Nephron (organoid): ENCODE data around the gene HIPK4.
A peak's percentile ranks its signal among the peaks of the same experiment; 100 is the strongest.

Experiments used
- H3K27ac Mint-ChIP-seq, 3 experiments: 2 replicates each; pipeline ENCODE4 v1.8.0; 2020; ENCODE audit warnings: mixed read lengths in 3 of 3, mild to moderate bottlenecking in 2 of 3, moderate library complexity in 1 of 3
- H3K27me3 Mint-ChIP-seq: 2 replicates; pipeline ENCODE4 v1.8.0; 2021; ENCODE audit warnings: low read depth, mild to moderate bottlenecking, moderate library complexity, mixed read lengths
- H3K36me3 Mint-ChIP-seq: 2 replicates; pipeline ENCODE4 v1.8.0; 2020; ENCODE audit warnings: low read depth, mixed read lengths
- H3K4me1 Mint-ChIP-seq: 2 replicates; pipeline ENCODE4 v1.8.0; 2020; ENCODE audit warnings: mixed read lengths
- H3K4me3 Mint-ChIP-seq, 3 experiments: 2 replicates each; pipeline ENCODE4 v1.8.0; 2020; ENCODE audit warnings: mild to moderate bottlenecking in 3 of 3, mixed read lengths in 3 of 3, moderate library complexity in 2 of 3
- H3K9me3 Mint-ChIP-seq: 2 replicates; pipeline ENCODE4 v1.8.0; 2020; ENCODE audit warnings: mixed read lengths
- TF ChIP-seq, protein P1 (sequence below), 3 experiments: fragments of 200-600 bp; sonication (generic); IDR thresholded peaks; one replicate each; pipeline ENCODE4 v1.5.0; 2021; ENCODE audit warnings: antibody characterized with exemption in 3 of 3; ENCODE audit not compliant: unreplicated experiment in 3 of 3

Gene HIPK4

DNA sequence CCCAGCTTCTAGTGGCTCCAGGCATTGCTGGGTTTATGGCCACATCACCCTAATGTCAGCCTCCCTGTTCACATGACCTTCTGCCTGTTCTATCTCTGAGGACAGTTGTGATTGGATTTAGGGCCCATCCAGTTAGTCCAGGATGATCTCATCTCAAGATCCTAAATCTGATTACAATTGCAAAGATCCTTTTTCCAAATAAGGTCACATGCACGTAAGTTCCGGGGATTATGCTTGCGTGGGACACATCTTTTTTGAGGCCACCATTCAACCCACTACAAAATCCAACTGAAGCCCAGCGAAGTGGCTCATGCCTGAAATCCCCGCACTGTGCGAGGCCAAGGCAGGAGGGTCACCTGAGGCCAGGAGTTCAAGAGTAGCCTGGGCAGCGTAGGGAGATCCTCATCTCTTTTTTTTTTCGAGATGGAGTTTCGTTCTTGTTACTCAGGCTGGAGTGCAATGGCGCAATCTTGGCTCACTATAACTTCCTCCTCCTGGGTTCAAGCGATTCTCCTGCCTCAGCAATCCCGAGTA is 29.2 kb downstream of the HIPK4 start:
- H3K4me3 Mint-ChIP-seq = no peak overlapping the region
- no peaks in the 10 kb centered on the region for H3K9me3 Mint-ChIP-seq
- H3K4me1 Mint-ChIP-seq = peaks cover 32% of the 10 kb centered on the region
- peaks cover 3% of the 10 kb centered on the region for H3K36me3 Mint-ChIP-seq
- no peak overlapping the region for H3K27ac Mint-ChIP-seq
- H3K27me3 Mint-ChIP-seq = no peaks in the 10 kb centered on the region
- TF ChIP-seq, protein P1, sequence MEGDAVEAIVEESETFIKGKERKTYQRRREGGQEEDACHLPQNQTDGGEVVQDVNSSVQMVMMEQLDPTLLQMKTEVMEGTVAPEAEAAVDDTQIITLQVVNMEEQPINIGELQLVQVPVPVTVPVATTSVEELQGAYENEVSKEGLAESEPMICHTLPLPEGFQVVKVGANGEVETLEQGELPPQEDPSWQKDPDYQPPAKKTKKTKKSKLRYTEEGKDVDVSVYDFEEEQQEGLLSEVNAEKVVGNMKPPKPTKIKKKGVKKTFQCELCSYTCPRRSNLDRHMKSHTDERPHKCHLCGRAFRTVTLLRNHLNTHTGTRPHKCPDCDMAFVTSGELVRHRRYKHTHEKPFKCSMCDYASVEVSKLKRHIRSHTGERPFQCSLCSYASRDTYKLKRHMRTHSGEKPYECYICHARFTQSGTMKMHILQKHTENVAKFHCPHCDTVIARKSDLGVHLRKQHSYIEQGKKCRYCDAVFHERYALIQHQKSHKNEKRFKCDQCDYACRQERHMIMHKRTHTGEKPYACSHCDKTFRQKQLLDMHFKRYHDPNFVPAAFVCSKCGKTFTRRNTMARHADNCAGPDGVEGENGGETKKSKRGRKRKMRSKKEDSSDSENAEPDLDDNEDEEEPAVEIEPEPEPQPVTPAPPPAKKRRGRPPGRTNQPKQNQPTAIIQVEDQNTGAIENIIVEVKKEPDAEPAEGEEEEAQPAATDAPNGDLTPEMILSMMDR (IDR thresholded peaks at IDR 0.05; ENCODE audit: unreplicated experiment in 3 of 3) = no peak

DNA sequence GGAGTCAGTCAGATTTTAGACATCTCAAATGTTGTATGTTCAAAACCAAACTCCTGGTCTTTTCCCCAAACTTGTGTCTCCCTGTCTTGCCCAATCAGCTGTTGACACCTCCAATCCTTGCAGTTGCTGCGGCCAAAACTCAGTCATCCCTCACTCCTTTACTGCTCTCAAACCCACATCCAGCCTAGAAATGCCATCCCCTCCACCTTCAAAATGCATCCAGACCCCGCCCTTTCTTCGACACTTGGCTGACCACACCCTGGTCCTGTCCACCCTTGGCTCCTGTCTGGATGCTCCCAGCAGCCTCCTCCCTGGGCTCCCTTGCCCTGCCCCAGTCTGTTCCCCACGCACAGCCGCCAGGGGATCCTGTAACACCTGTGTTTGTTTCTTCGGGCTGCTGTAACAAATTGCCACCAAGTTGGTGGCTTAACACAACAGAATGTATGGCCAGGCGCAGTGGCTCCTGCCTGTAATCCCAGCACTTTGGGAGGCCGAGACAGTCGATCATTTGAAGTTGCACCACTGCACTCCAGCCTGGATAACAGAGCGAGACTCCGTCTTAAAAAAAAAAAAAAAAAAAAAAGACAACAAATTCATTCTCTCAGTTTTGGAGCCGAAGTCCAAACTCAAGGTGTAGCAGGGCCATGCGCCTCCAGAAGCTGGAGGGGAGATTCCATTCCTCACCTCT is 29.8 kb downstream of the HIPK4 start:
- TF ChIP-seq, protein P1 (IDR thresholded peaks at IDR 0.05; ENCODE audit: unreplicated experiment in 3 of 3) = no peak
- H3K4me3 Mint-ChIP-seq = no peak overlapping the region
- no peaks in the 10 kb centered on the region for H3K9me3 Mint-ChIP-seq
- peaks cover 3% of the 10 kb centered on the region for H3K36me3 Mint-ChIP-seq
- H3K27ac Mint-ChIP-seq = no peak overlapping the region
- no peaks in the 10 kb centered on the region for H3K27me3 Mint-ChIP-seq
- peaks cover 29% of the 10 kb centered on the region for H3K4me1 Mint-ChIP-seq

DNA sequence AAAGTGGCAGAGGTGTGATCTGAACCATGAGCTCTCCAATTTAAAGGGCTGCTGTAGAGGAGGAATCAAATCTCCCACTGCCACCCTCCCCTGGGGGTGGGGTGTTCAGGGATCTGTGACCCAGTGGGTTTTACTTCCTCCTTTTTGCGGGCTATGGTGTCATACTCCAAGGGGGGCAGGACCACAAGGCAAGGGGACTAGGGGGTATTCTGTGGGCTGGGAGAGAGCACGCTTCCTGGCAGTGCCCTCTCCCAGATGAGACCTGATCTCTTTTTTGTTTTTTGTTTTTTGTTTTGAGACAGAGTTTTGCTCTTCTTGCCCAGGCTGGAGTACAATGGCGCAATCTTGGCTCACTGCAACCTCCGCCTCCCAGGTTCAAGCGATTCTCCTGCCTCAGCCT is 31.2 kb downstream of the HIPK4 start:
- TF ChIP-seq, protein P1 (IDR thresholded peaks at IDR 0.05; ENCODE audit: unreplicated experiment in 3 of 3) = no peak
- no peaks in the 10 kb centered on the region for H3K27me3 Mint-ChIP-seq
- no peak overlapping the region for H3K4me3 Mint-ChIP-seq
- peaks cover 3% of the 10 kb centered on the region for H3K36me3 Mint-ChIP-seq
- H3K9me3 Mint-ChIP-seq = no peaks in the 10 kb centered on the region
- H3K27ac Mint-ChIP-seq = no peak overlapping the region
- peaks cover 25% of the 10 kb centered on the region for H3K4me1 Mint-ChIP-seq

DNA sequence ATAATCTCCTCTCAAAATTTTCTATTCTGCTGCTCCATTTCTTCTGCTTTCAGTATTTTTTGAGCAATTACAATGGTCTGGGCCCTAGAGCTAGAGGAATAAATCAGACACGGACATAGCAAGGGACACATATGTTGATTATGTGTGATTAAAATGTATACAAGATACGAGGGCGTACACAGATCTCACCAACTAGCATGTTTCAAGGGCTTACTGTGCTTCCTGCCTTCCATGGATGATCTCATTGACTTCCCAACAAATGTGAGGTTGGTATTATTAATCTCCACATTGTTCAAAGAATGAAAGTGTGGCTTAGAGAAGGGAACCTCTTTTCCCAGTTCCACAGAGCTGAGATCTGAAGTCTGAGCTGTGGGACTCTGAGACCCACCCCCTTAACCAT is 32.3 kb downstream of the HIPK4 start:
- H3K4me3 Mint-ChIP-seq = no peak overlapping the region
- H3K27ac Mint-ChIP-seq = peak overlapping the region; percentile 27 to 57 (median 39)
- TF ChIP-seq, protein P1 (IDR thresholded peaks at IDR 0.05; ENCODE audit: unreplicated experiment in 3 of 3) = no peak
- no peaks in the 10 kb centered on the region for H3K27me3 Mint-ChIP-seq
- H3K36me3 Mint-ChIP-seq = no peaks in the 10 kb centered on the region
- H3K9me3 Mint-ChIP-seq = no peaks in the 10 kb centered on the region
- H3K4me1 Mint-ChIP-seq = peaks cover 19% of the 10 kb centered on the region

DNA sequence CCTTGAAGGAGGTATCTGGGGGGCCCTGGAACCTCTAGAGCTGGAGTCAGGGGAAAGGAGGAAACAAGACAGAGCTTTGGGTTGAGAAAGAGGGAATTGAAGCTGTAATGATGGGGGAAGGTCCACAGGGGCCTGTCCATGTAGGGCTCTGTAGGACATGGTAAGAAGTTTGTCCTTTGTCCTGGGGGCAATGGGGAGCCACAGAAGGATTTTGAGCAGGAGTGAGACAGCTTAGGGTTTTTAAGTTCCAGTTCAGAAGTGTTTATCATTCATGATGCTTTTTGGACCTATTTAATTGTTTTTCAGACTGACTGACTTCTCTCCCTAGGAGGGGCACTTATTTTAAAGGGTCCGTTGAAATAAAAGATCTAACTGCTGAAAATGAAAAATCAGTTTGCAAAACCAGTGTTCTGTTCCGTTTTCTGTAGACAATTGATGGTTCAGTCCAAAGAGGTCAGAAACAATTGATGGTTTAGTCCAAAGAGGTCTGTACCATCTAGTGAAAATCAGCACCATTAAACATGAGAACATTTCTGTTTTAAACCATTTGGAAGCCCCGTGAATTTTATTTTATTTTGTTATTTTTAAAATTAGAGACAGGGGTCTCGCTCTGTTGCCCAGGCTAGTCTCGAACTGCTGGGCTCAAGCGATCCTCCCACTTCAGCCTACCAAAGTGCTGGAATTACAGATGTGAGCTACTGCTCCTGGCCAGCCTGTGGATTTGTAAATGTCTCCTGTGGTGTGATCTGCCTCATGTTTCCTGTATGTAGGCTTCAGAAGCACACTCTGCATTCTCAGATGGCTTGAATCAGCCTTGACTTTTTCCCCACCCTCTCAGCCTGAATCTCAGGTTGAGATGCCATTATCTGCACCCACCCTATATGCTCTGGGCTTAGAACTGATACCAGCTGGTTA is 33.0 kb downstream of the HIPK4 start:
- TF ChIP-seq, protein P1 (IDR thresholded peaks at IDR 0.05; ENCODE audit: unreplicated experiment in 3 of 3) = no peak
- Mint-ChIP-seq H3K27me3 (no peaks in the 10 kb centered on the region), H3K36me3 (no peaks in the 10 kb centered on the region), H3K4me3 (no peak overlapping the region), H3K27ac (peak overlapping the region; percentile 27 to 57 (median 39)), H3K9me3 (no peaks in the 10 kb centered on the region), H3K4me1 (peaks cover 19% of the 10 kb centered on the region)
